ENCODE measurements around the gene AFF1.

Gene AFF1

GRCh38 chr4:86963697-86964096, 28.9 kb downstream of the AFF1 start:
- DNase-seq (ENCODE audit: insufficient read length, low spot score) (no peak), FAIRE-seq (no peak)
- TF ChIP-seq POLR2A (IDR thresholded peaks at IDR 0.05; ENCODE audit: low read depth, low read length) (no peak), PAX5 (IDR thresholded peaks at IDR 0.05; ENCODE audit: insufficient read depth, low read length, severe bottlenecking) (no peak), POU2F2 (IDR thresholded peaks at IDR 0.05; ENCODE audit: low read depth, low read length) (no peak), POLR2AphosphoS5 (IDR thresholded peaks at IDR 0.05; ENCODE audit: low read depth, low read length) (no peak), TAF1 (IDR thresholded peaks at IDR 0.05; ENCODE audit: low read depth, low read length) (no peak), SPI1 (IDR thresholded peaks at IDR 0.05; ENCODE audit: low read depth, low read length) (no peak)

- TF ChIP-seq POLR2A (IDR thresholded peaks at IDR 0.05; ENCODE audit: low read depth, low read length) (no peak), POU2F2 (IDR thresholded peaks at IDR 0.05; ENCODE audit: low read depth, low read length) (peak; percentile 95), PAX5 (IDR thresholded peaks at IDR 0.05; ENCODE audit: insufficient read depth, low read length, severe bottlenecking) (no peak), SPI1 (IDR thresholded peaks at IDR 0.05; ENCODE audit: low read depth, low read length) (peak; percentile 90)
- DNase-seq (ENCODE audit: insufficient read length, low spot score) (no peak), FAIRE-seq (peak; percentile 82)
These were observed 30.5 kb downstream of the AFF1 start for GRCh38 chr4:86965019-86965976.

- peak; percentile 76 for TF ChIP-seq SPI1 (IDR thresholded peaks at IDR 0.05; ENCODE audit: low read depth, low read length)
- TF ChIP-seq POU2F2 (IDR thresholded peaks at IDR 0.05; ENCODE audit: low read depth, low read length), result no peak
- DNase-seq (ENCODE audit: insufficient read length, low spot score) (no peak), FAIRE-seq (peak; percentile 31)
These were observed 32.3 kb downstream of the AFF1 start for GRCh38 chr4:86967073-86967472.

- TF ChIP-seq SPI1 (IDR thresholded peaks at IDR 0.05; ENCODE audit: low read depth, low read length) (no peak), POLR2AphosphoS5 (IDR thresholded peaks at IDR 0.05; ENCODE audit: low read depth, low read length) (no peak), POLR2A (IDR thresholded peaks at IDR 0.05; ENCODE audit: low read depth, low read length) (no peak), PAX5 (IDR thresholded peaks at IDR 0.05; ENCODE audit: insufficient read depth, low read length, severe bottlenecking) (no peak), POU2F2 (IDR thresholded peaks at IDR 0.05; ENCODE audit: low read depth, low read length) (no peak)
- FAIRE-seq (peak; percentile 48), DNase-seq (ENCODE audit: insufficient read length, low spot score) (no peak)
These were observed 33.0 kb downstream of the AFF1 start for GRCh38 chr4:86967798-86968197.

GRCh38 chr4:86968547-86968946, 33.7 kb downstream of the AFF1 start:
- DNase-seq (ENCODE audit: insufficient read length, low spot score), result no peak
- TF ChIP-seq TAF1 (IDR thresholded peaks at IDR 0.05; ENCODE audit: low read depth, low read length) (no peak), POLR2AphosphoS5 (IDR thresholded peaks at IDR 0.05; ENCODE audit: low read depth, low read length) (no peak), POLR2A (IDR thresholded peaks at IDR 0.05; ENCODE audit: low read depth, low read length) (no peak), SPI1 (IDR thresholded peaks at IDR 0.05; ENCODE audit: low read depth, low read length) (no peak)
- FAIRE-seq, result no peak

GRCh38 chr4:86970447-86971354, 35.9 kb downstream of the AFF1 start:
- DNase-seq (ENCODE audit: insufficient read length, low spot score), result no peak
- TF ChIP-seq SPI1 (IDR thresholded peaks at IDR 0.05; ENCODE audit: low read depth, low read length) (no peak), POU2F2 (IDR thresholded peaks at IDR 0.05; ENCODE audit: low read depth, low read length) (no peak), PAX5 (IDR thresholded peaks at IDR 0.05; ENCODE audit: insufficient read depth, low read length, severe bottlenecking) (no peak), TAF1 (IDR thresholded peaks at IDR 0.05; ENCODE audit: low read depth, low read length) (no peak), POLR2A (IDR thresholded peaks at IDR 0.05; ENCODE audit: low read depth, low read length) (no peak), POLR2AphosphoS5 (IDR thresholded peaks at IDR 0.05; ENCODE audit: low read depth, low read length) (no peak)
- FAIRE-seq, result no peak

- no peak for DNase-seq (ENCODE audit: insufficient read length, low spot score)
- TF ChIP-seq PAX5 (IDR thresholded peaks at IDR 0.05; ENCODE audit: insufficient read depth, low read length, severe bottlenecking) (no peak), POLR2AphosphoS5 (IDR thresholded peaks at IDR 0.05; ENCODE audit: low read depth, low read length) (no peak), POLR2A (IDR thresholded peaks at IDR 0.05; ENCODE audit: low read depth, low read length) (no peak), SPI1 (IDR thresholded peaks at IDR 0.05; ENCODE audit: low read depth, low read length) (no peak)
- FAIRE-seq, result no peak
These were observed 36.5 kb downstream of the AFF1 start for GRCh38 chr4:86971355-86971683.

GRCh38 chr4:86972997-86973396, 38.2 kb downstream of the AFF1 start:
- no peak for TF ChIP-seq POLR2AphosphoS5 (IDR thresholded peaks at IDR 0.05; ENCODE audit: low read depth, low read length)
- TF ChIP-seq SPI1 (IDR thresholded peaks at IDR 0.05; ENCODE audit: low read depth, low read length), result no peak
- no peak for TF ChIP-seq POU2F2 (IDR thresholded peaks at IDR 0.05; ENCODE audit: low read depth, low read length)
- no peak for TF ChIP-seq TAF1 (IDR thresholded peaks at IDR 0.05; ENCODE audit: low read depth, low read length)
- no peak for TF ChIP-seq PAX5 (IDR thresholded peaks at IDR 0.05; ENCODE audit: insufficient read depth, low read length, severe bottlenecking)
- FAIRE-seq, result peak; percentile 31
- DNase-seq (ENCODE audit: insufficient read length, low spot score), result no peak

GRCh38 chr4:86973668-86974067, 38.9 kb downstream of the AFF1 start:
- DNase-seq (ENCODE audit: insufficient read length, low spot score) (no peak), FAIRE-seq (no peak)
- TF ChIP-seq SPI1 (IDR thresholded peaks at IDR 0.05; ENCODE audit: low read depth, low read length), result no peak
- no peak for TF ChIP-seq PAX5 (IDR thresholded peaks at IDR 0.05; ENCODE audit: insufficient read depth, low read length, severe bottlenecking)
- TF ChIP-seq TAF1 (IDR thresholded peaks at IDR 0.05; ENCODE audit: low read depth, low read length), result no peak
- no peak for TF ChIP-seq POU2F2 (IDR thresholded peaks at IDR 0.05; ENCODE audit: low read depth, low read length)
- TF ChIP-seq POLR2AphosphoS5 (IDR thresholded peaks at IDR 0.05; ENCODE audit: low read depth, low read length), result no peak
- TF ChIP-seq POLR2A (IDR thresholded peaks at IDR 0.05; ENCODE audit: low read depth, low read length), result no peak
